ENCODE data around the gene MMP25.
A peak's percentile ranks its signal among the peaks of the same experiment; 100 is the strongest.

Gene MMP25

GRCh38 chr16:3045758-3046640 is at the start of gene MMP25:
Gene MMP25, plus strand, starts transcription at chr16:3046561. Its CDS starts 357 bp downstream, at chr16:3046918.
- DNase-seq, result no peak

GRCh38 chr16:2999929-3000328 is 46.4 kb upstream of the MMP25 start:
- no peak for DNase-seq

GRCh38 chr16:3000540-3000939 is 45.8 kb upstream of the MMP25 start:
- DNase-seq, result no peak

GRCh38 chr16:3001316-3001715 is 45.0 kb upstream of the MMP25 start:
- no peak for DNase-seq

- peak; percentile 98 for DNase-seq
These were observed 42.6 kb upstream of the MMP25 start for GRCh38 chr16:3003582-3004270.

GRCh38 chr16:3004319-3004718 is 42.0 kb upstream of the MMP25 start:
- peak; percentile 34 for DNase-seq

GRCh38 chr16:3004781-3005284 is 41.5 kb upstream of the MMP25 start:
- DNase-seq, result no peak

GRCh38 chr16:3007059-3007956 is 39.1 kb upstream of the MMP25 start:
- DNase-seq, result no peak

- no peak for DNase-seq
These were observed 38.2 kb upstream of the MMP25 start for GRCh38 chr16:3007957-3008689.

GRCh38 chr16:3008690-3009037 is 37.7 kb upstream of the MMP25 start:
- no peak for DNase-seq

- DNase-seq, result no peak
These were observed 36.6 kb upstream of the MMP25 start for GRCh38 chr16:3009568-3010390.

- DNase-seq, result no peak
These were observed 35.9 kb upstream of the MMP25 start for GRCh38 chr16:3010510-3010909.

- DNase-seq, result no peak
These were observed 34.1 kb upstream of the MMP25 start for GRCh38 chr16:3012246-3012645.

GRCh38 chr16:3012828-3013420 is 33.4 kb upstream of the MMP25 start, which contains the start of gene CLDN9:
Gene CLDN9, plus strand, starts transcription at chr16:3012923. Its CDS starts 440 bp downstream, at chr16:3013363.
- no peak for DNase-seq

- DNase-seq, result no peak
These were observed 32.8 kb upstream of the MMP25 start for GRCh38 chr16:3013491-3013951.

GRCh38 chr16:3013998-3014690 is 32.2 kb upstream of the MMP25 start:
- no peak for DNase-seq

- DNase-seq, result no peak
These were observed 31.4 kb upstream of the MMP25 start for GRCh38 chr16:3014971-3015370.

- no peak for DNase-seq
These were observed 30.4 kb upstream of the MMP25 start for GRCh38 chr16:3015865-3016521.

- DNase-seq, result no peak
These were observed 29.0 kb upstream of the MMP25 start for GRCh38 chr16:3017344-3017743.
